PC-9 (cell line): ENCODE measurements around the gene HTR3A.
A peak's percentile ranks its signal among the peaks of the same experiment; 100 is the strongest.

Experiments used
- EZH2 ChIP-seq: fragments of 200-600 bp; sonication (generic); IDR thresholded peaks from 2 replicates; pipeline ENCODE4 v1.8.0; 2017; ENCODE audit warnings: antibody characterized with exemption, low read depth
- TF ChIP-seq, protein P1 (sequence below): fragments of 200-600 bp; sonication (generic); conservative IDR thresholded peaks from 2 replicates; pipeline ENCODE4 v1.6.1; 2017; ENCODE audit warnings: mixed run types, antibody characterized with exemption, mild to moderate bottlenecking, moderate library complexity

DNA sequence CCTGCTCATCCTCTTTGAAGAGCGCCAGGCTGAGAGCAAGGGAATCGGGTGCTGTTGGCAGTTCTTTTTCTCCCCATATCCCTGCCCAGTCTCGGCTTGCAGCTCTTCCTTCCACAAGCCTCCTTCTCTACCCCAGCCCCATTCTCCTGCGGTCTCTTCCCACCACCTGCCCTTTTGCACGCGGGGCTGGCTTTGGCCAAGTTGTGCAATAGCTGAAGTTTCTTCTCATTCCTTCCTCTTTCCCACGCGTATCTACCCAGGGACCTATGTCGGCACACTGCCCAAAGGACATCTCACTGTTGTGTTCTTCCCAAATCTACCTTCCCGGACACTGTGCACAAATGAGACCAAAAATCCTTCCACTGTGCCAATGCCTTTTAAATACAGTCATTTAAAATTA is 22.3 kb upstream of the HTR3A start:
- TF ChIP-seq, protein P1, sequence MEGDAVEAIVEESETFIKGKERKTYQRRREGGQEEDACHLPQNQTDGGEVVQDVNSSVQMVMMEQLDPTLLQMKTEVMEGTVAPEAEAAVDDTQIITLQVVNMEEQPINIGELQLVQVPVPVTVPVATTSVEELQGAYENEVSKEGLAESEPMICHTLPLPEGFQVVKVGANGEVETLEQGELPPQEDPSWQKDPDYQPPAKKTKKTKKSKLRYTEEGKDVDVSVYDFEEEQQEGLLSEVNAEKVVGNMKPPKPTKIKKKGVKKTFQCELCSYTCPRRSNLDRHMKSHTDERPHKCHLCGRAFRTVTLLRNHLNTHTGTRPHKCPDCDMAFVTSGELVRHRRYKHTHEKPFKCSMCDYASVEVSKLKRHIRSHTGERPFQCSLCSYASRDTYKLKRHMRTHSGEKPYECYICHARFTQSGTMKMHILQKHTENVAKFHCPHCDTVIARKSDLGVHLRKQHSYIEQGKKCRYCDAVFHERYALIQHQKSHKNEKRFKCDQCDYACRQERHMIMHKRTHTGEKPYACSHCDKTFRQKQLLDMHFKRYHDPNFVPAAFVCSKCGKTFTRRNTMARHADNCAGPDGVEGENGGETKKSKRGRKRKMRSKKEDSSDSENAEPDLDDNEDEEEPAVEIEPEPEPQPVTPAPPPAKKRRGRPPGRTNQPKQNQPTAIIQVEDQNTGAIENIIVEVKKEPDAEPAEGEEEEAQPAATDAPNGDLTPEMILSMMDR, result no peak
- TF ChIP-seq EZH2, result 0 out of 2 replicates have a peak, but pooled peaks have one; percentile 54
